ENCODE data around the gene RANBP1. TPM values are rescaled to one million over a fixed set of nuclear protein-coding genes. Genes with fewer than 3 reads are reported as not detected.

Gene RANBP1
- total and polyA plus RNA-seq, 9 of the 15 experiments (the other 6 are each of a cell fraction or from before 2014, with no cell fraction given), result 162 to 2,891 (median 1,289) TPM

DNA sequence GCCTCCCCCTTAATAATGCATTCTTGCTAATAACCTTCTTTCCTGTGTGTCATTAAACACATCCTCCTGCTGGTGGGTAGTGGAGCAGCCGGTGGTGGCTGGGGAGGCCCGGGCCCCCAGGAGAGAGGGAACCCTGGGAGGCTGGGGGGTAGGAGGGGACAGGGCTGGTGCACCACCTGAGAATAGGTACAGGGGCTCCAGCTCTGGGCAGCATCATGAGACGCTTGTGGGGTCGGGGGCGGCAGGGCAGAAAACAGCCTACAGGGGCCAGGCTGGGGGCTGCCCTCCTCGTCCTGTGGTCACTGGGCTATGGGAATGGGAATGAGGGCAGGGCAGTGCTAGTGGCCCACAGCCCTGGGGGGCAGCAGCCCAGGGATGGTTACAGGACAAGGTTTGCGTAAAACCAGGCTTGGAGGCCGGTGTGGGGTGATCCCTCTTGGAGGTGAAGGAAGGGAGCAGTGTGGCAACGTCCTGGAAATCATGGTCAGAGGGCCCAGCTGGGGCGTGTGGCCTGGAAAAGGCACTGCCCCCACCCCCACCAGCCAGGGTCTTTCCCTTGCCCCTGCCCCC lies 53.4 kb downstream of the RANBP1 start:
- no peak overlapping the region for H3K9ac ChIP-seq (ENCODE audit: insufficient read depth in 1 of 2, low read depth in 2 of 2, low read length in 2 of 2)
- H3K4me3 ChIP-seq, result no peak overlapping the region
- no TSS peak for BruUV-seq (replicated peaks)
- H3K9me1 ChIP-seq (ENCODE audit: control insufficient read depth, insufficient read depth, low read length), result no peaks in the 10 kb centered on the region
- peaks cover 0 to 34% of the 10 kb centered on the region in 2 experiments; a peak in 1 of 5 replicates for H3K4me1 ChIP-seq (replicated peaks in 1 of 2; ENCODE audit: control insufficient read depth in 2 of 2, insufficient read depth in 2 of 2, low read length in 2 of 2)
- no peak overlapping the region for H2AFZ ChIP-seq (ENCODE audit: low read depth, low read length)
- CTCF ChIA-PET (ENCODE audit: low intra/inter-chr PET ratio), result interaction anchor here (1.5 kb wide), 1 partner anchor 13 kb away, joined by 4 read pairs; no protein-coding TSS in a partner anchor
- peaks cover 43% of the 10 kb centered on the region; the same call in 1 of the 2 replicates for H4K20me1 ChIP-seq (replicated peaks; ENCODE audit: control insufficient read depth, insufficient read depth, low read length)
- no peaks in the 10 kb centered on the region for H3K79me2 ChIP-seq (ENCODE audit: control insufficient read depth, insufficient read depth, low read length)
- H3K4me2 ChIP-seq (ENCODE audit: insufficient read depth, low read length), result no peak overlapping the region
- WGBS (ENCODE audit: insufficient coverage, low coverage, missing lambda C conversion rate), result 6% methylated on average over 10 of the region's 10 CpGs
- no peaks in the 10 kb centered on the region for H3K9me3 ChIP-seq (replicated peaks; ENCODE audit: control insufficient read depth, insufficient read depth, low read depth, low read length)
- no peak for ATAC-seq
- no peak for FAIRE-seq
- in situ Hi-C loops (cut with MboI) (loop anchor here (25.0 kb wide), 1 partner anchor 518 kb away; no protein-coding TSS in a partner anchor), intact Hi-C loops (cut with micrococcal nuclease) (loop anchor here (5.0 kb wide), 1 partner anchor 38 kb away; no protein-coding TSS in a partner anchor)
- no peaks in the 10 kb centered on the region for H3K36me3 ChIP-seq (ENCODE audit: control insufficient read depth, insufficient read depth, low read length)
- POLR2A ChIA-PET, result interaction anchor here (0.8 to 1.6 kb wide), 2 partner anchors 37 to 122 kb away, joined by 4 to 6 read pairs; no protein-coding TSS in a partner anchor
- no peak overlapping the region for H3K27ac ChIP-seq (ENCODE audit: extremely low read depth, low read depth, low read length)
- DNase-seq (ENCODE audit: extremely low read depth in 1 of 4, low spot score in 3 of 4), result no peak
- H3K27me3 ChIP-seq (ENCODE audit: control insufficient read depth in 2 of 2, insufficient read depth in 2 of 2, low read length in 2 of 2), result peaks cover 68 to 91% of the 10 kb centered on the region in 2 experiments; a peak in 4 of 5 replicates
- TF ChIP-seq, protein P1, sequence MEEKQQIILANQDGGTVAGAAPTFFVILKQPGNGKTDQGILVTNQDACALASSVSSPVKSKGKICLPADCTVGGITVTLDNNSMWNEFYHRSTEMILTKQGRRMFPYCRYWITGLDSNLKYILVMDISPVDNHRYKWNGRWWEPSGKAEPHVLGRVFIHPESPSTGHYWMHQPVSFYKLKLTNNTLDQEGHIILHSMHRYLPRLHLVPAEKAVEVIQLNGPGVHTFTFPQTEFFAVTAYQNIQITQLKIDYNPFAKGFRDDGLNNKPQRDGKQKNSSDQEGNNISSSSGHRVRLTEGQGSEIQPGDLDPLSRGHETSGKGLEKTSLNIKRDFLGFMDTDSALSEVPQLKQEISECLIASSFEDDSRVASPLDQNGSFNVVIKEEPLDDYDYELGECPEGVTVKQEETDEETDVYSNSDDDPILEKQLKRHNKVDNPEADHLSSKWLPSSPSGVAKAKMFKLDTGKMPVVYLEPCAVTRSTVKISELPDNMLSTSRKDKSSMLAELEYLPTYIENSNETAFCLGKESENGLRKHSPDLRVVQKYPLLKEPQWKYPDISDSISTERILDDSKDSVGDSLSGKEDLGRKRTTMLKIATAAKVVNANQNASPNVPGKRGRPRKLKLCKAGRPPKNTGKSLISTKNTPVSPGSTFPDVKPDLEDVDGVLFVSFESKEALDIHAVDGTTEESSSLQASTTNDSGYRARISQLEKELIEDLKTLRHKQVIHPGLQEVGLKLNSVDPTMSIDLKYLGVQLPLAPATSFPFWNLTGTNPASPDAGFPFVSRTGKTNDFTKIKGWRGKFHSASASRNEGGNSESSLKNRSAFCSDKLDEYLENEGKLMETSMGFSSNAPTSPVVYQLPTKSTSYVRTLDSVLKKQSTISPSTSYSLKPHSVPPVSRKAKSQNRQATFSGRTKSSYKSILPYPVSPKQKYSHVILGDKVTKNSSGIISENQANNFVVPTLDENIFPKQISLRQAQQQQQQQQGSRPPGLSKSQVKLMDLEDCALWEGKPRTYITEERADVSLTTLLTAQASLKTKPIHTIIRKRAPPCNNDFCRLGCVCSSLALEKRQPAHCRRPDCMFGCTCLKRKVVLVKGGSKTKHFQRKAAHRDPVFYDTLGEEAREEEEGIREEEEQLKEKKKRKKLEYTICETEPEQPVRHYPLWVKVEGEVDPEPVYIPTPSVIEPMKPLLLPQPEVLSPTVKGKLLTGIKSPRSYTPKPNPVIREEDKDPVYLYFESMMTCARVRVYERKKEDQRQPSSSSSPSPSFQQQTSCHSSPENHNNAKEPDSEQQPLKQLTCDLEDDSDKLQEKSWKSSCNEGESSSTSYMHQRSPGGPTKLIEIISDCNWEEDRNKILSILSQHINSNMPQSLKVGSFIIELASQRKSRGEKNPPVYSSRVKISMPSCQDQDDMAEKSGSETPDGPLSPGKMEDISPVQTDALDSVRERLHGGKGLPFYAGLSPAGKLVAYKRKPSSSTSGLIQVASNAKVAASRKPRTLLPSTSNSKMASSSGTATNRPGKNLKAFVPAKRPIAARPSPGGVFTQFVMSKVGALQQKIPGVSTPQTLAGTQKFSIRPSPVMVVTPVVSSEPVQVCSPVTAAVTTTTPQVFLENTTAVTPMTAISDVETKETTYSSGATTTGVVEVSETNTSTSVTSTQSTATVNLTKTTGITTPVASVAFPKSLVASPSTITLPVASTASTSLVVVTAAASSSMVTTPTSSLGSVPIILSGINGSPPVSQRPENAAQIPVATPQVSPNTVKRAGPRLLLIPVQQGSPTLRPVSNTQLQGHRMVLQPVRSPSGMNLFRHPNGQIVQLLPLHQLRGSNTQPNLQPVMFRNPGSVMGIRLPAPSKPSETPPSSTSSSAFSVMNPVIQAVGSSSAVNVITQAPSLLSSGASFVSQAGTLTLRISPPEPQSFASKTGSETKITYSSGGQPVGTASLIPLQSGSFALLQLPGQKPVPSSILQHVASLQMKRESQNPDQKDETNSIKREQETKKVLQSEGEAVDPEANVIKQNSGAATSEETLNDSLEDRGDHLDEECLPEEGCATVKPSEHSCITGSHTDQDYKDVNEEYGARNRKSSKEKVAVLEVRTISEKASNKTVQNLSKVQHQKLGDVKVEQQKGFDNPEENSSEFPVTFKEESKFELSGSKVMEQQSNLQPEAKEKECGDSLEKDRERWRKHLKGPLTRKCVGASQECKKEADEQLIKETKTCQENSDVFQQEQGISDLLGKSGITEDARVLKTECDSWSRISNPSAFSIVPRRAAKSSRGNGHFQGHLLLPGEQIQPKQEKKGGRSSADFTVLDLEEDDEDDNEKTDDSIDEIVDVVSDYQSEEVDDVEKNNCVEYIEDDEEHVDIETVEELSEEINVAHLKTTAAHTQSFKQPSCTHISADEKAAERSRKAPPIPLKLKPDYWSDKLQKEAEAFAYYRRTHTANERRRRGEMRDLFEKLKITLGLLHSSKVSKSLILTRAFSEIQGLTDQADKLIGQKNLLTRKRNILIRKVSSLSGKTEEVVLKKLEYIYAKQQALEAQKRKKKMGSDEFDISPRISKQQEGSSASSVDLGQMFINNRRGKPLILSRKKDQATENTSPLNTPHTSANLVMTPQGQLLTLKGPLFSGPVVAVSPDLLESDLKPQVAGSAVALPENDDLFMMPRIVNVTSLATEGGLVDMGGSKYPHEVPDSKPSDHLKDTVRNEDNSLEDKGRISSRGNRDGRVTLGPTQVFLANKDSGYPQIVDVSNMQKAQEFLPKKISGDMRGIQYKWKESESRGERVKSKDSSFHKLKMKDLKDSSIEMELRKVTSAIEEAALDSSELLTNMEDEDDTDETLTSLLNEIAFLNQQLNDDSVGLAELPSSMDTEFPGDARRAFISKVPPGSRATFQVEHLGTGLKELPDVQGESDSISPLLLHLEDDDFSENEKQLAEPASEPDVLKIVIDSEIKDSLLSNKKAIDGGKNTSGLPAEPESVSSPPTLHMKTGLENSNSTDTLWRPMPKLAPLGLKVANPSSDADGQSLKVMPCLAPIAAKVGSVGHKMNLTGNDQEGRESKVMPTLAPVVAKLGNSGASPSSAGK (IDR thresholded peaks at IDR 0.05), result no peak
- no peak for TF ChIP-seq MYNN (IDR thresholded peaks at IDR 0.05)
- TF ChIP-seq MYNN (CRISPR knock-in tag; IDR thresholded peaks at IDR 0.05), result 0 out of 2 replicates have a peak, but pooled peaks have one; percentile 48
- TF ChIP-seq, protein P2, sequence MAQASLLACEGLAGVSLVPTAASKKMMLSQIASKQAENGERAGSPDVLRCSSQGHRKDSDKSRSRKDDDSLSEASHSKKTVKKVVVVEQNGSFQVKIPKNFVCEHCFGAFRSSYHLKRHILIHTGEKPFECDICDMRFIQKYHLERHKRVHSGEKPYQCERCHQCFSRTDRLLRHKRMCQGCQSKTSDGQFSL (CRISPR knock-in tag; IDR thresholded peaks at IDR 0.05), result 0 out of 2 replicates have a peak, but pooled peaks have one; percentile 27
- TF ChIP-seq, protein P2 (tag; IDR thresholded peaks at IDR 0.05), result no peak
- 0 out of 2 replicates have a peak, but pooled peaks have one; percentile 43 for TF ChIP-seq RHOXF2B (CRISPR knock-in tag; conservative IDR thresholded peaks at IDR 0.05)
- 0 out of 2 replicates have a peak, but pooled peaks have one; percentile 9 for TF ChIP-seq ZBTB7A (IDR thresholded peaks at IDR 0.05; ENCODE audit: borderline replicate concordance, control insufficient read depth, low read depth, low read length)
- peak; percentile 21; the same call in 1 of the 2 replicates for TF ChIP-seq ZNF143 (CRISPR knock-in tag; IDR thresholded peaks at IDR 0.05)
- TF ChIP-seq ZNF561 (CRISPR knock-in tag; conservative IDR thresholded peaks at IDR 0.05), result no peak

Data from K562 (cell line).